GM12878 (cell line): ENCODE measurements around the gene LRP3.

ENCODE experiments used
- EGR1 ChIP-seq, 2 experiments: IDR thresholded peaks; 1 replicate in 1 of 2; 2 replicates in 1 of 2; pipeline ENCODE4 v1.6.1; 2011 to 2012; ENCODE audit warnings: low read depth in 2 of 2, low read length in 2 of 2, borderline replicate concordance in 1 of 2, mild to moderate bottlenecking in 1 of 2, moderate library complexity in 1 of 2
- FOXK2 ChIP-seq: fragments of 450-650 bp; IDR thresholded peaks from 2 replicates; pipeline ENCODE4 v1.6.1; 2017; ENCODE audit warnings: mild to moderate bottlenecking, moderate library complexity
- MAX ChIP-seq: IDR thresholded peaks from 2 replicates; pipeline ENCODE4 v1.6.1; 2012; ENCODE audit warnings: low read depth, low read length, improper control_type of control experiment
- NR2C1 ChIP-seq: fragments of 450-650 bp; IDR thresholded peaks from 2 replicates; pipeline ENCODE4 v1.6.1; 2017; ENCODE audit warnings: antibody characterized with exemption, mild to moderate bottlenecking, moderate library complexity
- POLR2AphosphoS2 ChIP-seq: IDR thresholded peaks from 2 replicates; pipeline ENCODE4 v1.6.1; 2011; ENCODE audit warnings: low read depth, mild to moderate bottlenecking, low read length, improper control_type of control experiment, moderate library complexity
- RCOR1 ChIP-seq: conservative IDR thresholded peaks from 2 replicates; pipeline ENCODE4 v1.6.1; 2012; ENCODE audit warnings: low read depth, low read length, improper control_type of control experiment
- SMARCA5 ChIP-seq: fragments of 450-650 bp; IDR thresholded peaks from 2 replicates; pipeline ENCODE4 v1.6.1; 2017; ENCODE audit warnings: mild to moderate bottlenecking
- WRNIP1 ChIP-seq: IDR thresholded peaks from 2 replicates; pipeline ENCODE4 v1.6.1; 2011; ENCODE audit warnings: low read depth, low read length, improper control_type of control experiment, borderline replicate concordance
- TF ChIP-seq, protein P1 (sequence below), 3 experiments: IDR thresholded peaks in 2 of 3; conservative IDR thresholded peaks in 1 of 3; 2 replicates each; pipeline ENCODE4 v1.5.1; 2011; ENCODE audit warnings: low read depth in 3 of 3, low read length in 3 of 3, mild to moderate bottlenecking in 3 of 3, control low read depth in 2 of 3, moderate library complexity in 2 of 3, inconsistent platforms in 1 of 3, mixed read lengths in 1 of 3; ENCODE audit not compliant: control insufficient read depth in 2 of 3, insufficient read depth in 1 of 3; ENCODE audit errors: extremely low read depth in 1 of 3
- TF ChIP-seq, protein P2 (sequence below): fragments of 450-650 bp; IDR thresholded peaks from 2 replicates; pipeline ENCODE4 v1.6.1; 2017; ENCODE audit warnings: mild to moderate bottlenecking
- TF ChIP-seq, protein P3 (sequence below): IDR thresholded peaks from 2 replicates; pipeline ENCODE4 v1.6.1; 2012; ENCODE audit warnings: mild to moderate bottlenecking, low read depth, low read length

- TF ChIP-seq, protein P1, sequence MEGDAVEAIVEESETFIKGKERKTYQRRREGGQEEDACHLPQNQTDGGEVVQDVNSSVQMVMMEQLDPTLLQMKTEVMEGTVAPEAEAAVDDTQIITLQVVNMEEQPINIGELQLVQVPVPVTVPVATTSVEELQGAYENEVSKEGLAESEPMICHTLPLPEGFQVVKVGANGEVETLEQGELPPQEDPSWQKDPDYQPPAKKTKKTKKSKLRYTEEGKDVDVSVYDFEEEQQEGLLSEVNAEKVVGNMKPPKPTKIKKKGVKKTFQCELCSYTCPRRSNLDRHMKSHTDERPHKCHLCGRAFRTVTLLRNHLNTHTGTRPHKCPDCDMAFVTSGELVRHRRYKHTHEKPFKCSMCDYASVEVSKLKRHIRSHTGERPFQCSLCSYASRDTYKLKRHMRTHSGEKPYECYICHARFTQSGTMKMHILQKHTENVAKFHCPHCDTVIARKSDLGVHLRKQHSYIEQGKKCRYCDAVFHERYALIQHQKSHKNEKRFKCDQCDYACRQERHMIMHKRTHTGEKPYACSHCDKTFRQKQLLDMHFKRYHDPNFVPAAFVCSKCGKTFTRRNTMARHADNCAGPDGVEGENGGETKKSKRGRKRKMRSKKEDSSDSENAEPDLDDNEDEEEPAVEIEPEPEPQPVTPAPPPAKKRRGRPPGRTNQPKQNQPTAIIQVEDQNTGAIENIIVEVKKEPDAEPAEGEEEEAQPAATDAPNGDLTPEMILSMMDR (IDR thresholded peaks at IDR 0.05 in 2 of 3, conservative IDR thresholded peaks at IDR 0.05 in 1 of 3; ENCODE audit: control insufficient read depth in 2 of 3, extremely low read depth in 1 of 3, insufficient read depth in 1 of 3, low read depth in 3 of 3, low read length in 3 of 3): no peak
- TF ChIP-seq EGR1 (IDR thresholded peaks at IDR 0.05; ENCODE audit: borderline replicate concordance in 1 of 2, low read depth in 2 of 2, low read length in 2 of 2): no peak
- TF ChIP-seq MAX: no peak
- TF ChIP-seq, protein P2, sequence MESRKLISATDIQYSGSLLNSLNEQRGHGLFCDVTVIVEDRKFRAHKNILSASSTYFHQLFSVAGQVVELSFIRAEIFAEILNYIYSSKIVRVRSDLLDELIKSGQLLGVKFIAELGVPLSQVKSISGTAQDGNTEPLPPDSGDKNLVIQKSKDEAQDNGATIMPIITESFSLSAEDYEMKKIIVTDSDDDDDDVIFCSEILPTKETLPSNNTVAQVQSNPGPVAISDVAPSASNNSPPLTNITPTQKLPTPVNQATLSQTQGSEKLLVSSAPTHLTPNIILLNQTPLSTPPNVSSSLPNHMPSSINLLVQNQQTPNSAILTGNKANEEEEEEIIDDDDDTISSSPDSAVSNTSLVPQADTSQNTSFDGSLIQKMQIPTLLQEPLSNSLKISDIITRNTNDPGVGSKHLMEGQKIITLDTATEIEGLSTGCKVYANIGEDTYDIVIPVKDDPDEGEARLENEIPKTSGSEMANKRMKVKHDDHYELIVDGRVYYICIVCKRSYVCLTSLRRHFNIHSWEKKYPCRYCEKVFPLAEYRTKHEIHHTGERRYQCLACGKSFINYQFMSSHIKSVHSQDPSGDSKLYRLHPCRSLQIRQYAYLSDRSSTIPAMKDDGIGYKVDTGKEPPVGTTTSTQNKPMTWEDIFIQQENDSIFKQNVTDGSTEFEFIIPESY: no peak
- TF ChIP-seq, protein P3, sequence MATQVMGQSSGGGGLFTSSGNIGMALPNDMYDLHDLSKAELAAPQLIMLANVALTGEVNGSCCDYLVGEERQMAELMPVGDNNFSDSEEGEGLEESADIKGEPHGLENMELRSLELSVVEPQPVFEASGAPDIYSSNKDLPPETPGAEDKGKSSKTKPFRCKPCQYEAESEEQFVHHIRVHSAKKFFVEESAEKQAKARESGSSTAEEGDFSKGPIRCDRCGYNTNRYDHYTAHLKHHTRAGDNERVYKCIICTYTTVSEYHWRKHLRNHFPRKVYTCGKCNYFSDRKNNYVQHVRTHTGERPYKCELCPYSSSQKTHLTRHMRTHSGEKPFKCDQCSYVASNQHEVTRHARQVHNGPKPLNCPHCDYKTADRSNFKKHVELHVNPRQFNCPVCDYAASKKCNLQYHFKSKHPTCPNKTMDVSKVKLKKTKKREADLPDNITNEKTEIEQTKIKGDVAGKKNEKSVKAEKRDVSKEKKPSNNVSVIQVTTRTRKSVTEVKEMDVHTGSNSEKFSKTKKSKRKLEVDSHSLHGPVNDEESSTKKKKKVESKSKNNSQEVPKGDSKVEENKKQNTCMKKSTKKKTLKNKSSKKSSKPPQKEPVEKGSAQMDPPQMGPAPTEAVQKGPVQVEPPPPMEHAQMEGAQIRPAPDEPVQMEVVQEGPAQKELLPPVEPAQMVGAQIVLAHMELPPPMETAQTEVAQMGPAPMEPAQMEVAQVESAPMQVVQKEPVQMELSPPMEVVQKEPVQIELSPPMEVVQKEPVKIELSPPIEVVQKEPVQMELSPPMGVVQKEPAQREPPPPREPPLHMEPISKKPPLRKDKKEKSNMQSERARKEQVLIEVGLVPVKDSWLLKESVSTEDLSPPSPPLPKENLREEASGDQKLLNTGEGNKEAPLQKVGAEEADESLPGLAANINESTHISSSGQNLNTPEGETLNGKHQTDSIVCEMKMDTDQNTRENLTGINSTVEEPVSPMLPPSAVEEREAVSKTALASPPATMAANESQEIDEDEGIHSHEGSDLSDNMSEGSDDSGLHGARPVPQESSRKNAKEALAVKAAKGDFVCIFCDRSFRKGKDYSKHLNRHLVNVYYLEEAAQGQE: no peak
- no peak for TF ChIP-seq NR2C1
- no peak for TF ChIP-seq FOXK2
- TF ChIP-seq RCOR1: no peak
- TF ChIP-seq WRNIP1: no peak
- no peak for TF ChIP-seq SMARCA5
- TF ChIP-seq POLR2AphosphoS2: no peak
Observed at GRCh38 chr19:33234092-33234491, 40.0 kb downstream of the LRP3 start.
